Memory B cell (primary cell): ENCODE results near the gene GDF2.
A peak's percentile ranks its signal among the peaks of the same experiment; 100 is the strongest.

ENCODE experiments used
- ATAC-seq: fragments of 150-1000 bp; cut with Tn5 transposase; 2 replicates; pipeline ENCODE4 v1.10.0; 2021; ENCODE audit warnings: low read depth, mild to moderate bottlenecking, moderate library complexity
- DNase-seq, 2 donors: peaks; one replicate each; pipeline ENCODE4 v3.0.0; 2022; ENCODE audit warnings: low spot score in 2 of 2
- H3K27ac Mint-ChIP-seq: one replicate; pipeline ENCODE4 v1.8.0; 2022; ENCODE audit warnings: mild to moderate bottlenecking, moderate library complexity, mixed read lengths
- H3K27me3 Mint-ChIP-seq: one replicate; pipeline ENCODE4 v1.8.0; 2022; ENCODE audit warnings: mixed read lengths
- H3K36me3 Mint-ChIP-seq: one replicate; pipeline ENCODE4 v1.8.0; 2022; ENCODE audit warnings: mild to moderate bottlenecking, mixed read lengths
- H3K4me1 Mint-ChIP-seq: one replicate; pipeline ENCODE4 v1.8.0; 2022; ENCODE audit warnings: mixed read lengths
- H3K4me3 Mint-ChIP-seq: one replicate; pipeline ENCODE4 v1.8.0; 2022; ENCODE audit warnings: mild to moderate bottlenecking, moderate library complexity, mixed read lengths
- H3K9me3 Mint-ChIP-seq: one replicate; pipeline ENCODE4 v1.8.0; 2022; ENCODE audit warnings: mixed read lengths

GDF2 gene

GRCh38 chr10:47298715-47299114, 23.5 kb upstream of the GDF2 start:
- Mint-ChIP-seq H3K36me3 (no peaks in the 10 kb centered on the region), H3K4me3 (no peak overlapping the region), H3K4me1 (peaks cover 3% of the 10 kb centered on the region), H3K27me3 (peaks cover 21% of the 10 kb centered on the region), H3K9me3 (no peaks in the 10 kb centered on the region), H3K27ac (no peak overlapping the region)
- ATAC-seq (no peak), DNase-seq (no peak)

GRCh38 chr10:47299611-47300428, 22.4 kb upstream of the GDF2 start, which contains the start of gene GDF10:
Gene GDF10, plus strand, starts transcription at chr10:47300197. Its CDS starts 455 bp downstream, at chr10:47300652.
- peaks cover 18% of the 10 kb centered on the region for H3K27me3 Mint-ChIP-seq
- DNase-seq (no peak), ATAC-seq (no peak)
- H3K36me3 Mint-ChIP-seq: no peaks in the 10 kb centered on the region
- H3K4me3 Mint-ChIP-seq: peak within 1 kb of the TSS; percentile 39
- no peaks in the 10 kb centered on the region for H3K9me3 Mint-ChIP-seq
- peaks cover 3% of the 10 kb centered on the region for H3K4me1 Mint-ChIP-seq
- H3K27ac Mint-ChIP-seq: no peak within 1 kb of the TSS

GRCh38 chr10:47300429-47300931, 21.8 kb upstream of the GDF2 start:
- H3K4me1 Mint-ChIP-seq: peaks cover 3% of the 10 kb centered on the region
- ATAC-seq: no peak

GRCh38 chr10:47301833-47302232, 20.4 kb upstream of the GDF2 start:
- DNase-seq: no peak
- peaks cover 8% of the 10 kb centered on the region for H3K4me1 Mint-ChIP-seq
- no peaks in the 10 kb centered on the region for H3K9me3 Mint-ChIP-seq
- H3K36me3 Mint-ChIP-seq: no peaks in the 10 kb centered on the region
- no peak overlapping the region for H3K27ac Mint-ChIP-seq
- no peak for ATAC-seq
- H3K27me3 Mint-ChIP-seq: peaks cover 16% of the 10 kb centered on the region
- no peak overlapping the region for H3K4me3 Mint-ChIP-seq

More at GRCh38 chr10:47300429-47300931, 21.8 kb upstream of the GDF2 start:
- Mint-ChIP-seq H3K9me3 (no peaks in the 10 kb centered on the region), H3K27me3 (peaks cover 14% of the 10 kb centered on the region), H3K36me3 (no peaks in the 10 kb centered on the region), H3K4me3 (no peak overlapping the region), H3K27ac (no peak overlapping the region)
- DNase-seq: no peak

- no peak for ATAC-seq
- Mint-ChIP-seq H3K36me3 (no peaks in the 10 kb centered on the region), H3K4me1 (peaks cover 8% of the 10 kb centered on the region), H3K27me3 (peaks cover 17% of the 10 kb centered on the region), H3K4me3 (no peak overlapping the region), H3K9me3 (no peaks in the 10 kb centered on the region), H3K27ac (no peak overlapping the region)
- no peak for DNase-seq
Observed at GRCh38 chr10:47303105-47303504, 19.1 kb upstream of the GDF2 start.

GRCh38 chr10:47303866-47304265, 18.4 kb upstream of the GDF2 start:
- DNase-seq (no peak), ATAC-seq (no peak)
- H3K4me3 Mint-ChIP-seq: no peak overlapping the region
- H3K36me3 Mint-ChIP-seq: no peaks in the 10 kb centered on the region
- peaks cover 8% of the 10 kb centered on the region for H3K4me1 Mint-ChIP-seq
- H3K27me3 Mint-ChIP-seq: peaks cover 17% of the 10 kb centered on the region
- H3K9me3 Mint-ChIP-seq: no peaks in the 10 kb centered on the region
- H3K27ac Mint-ChIP-seq: no peak overlapping the region

- Mint-ChIP-seq H3K27ac (no peak overlapping the region), H3K27me3 (peaks cover 16% of the 10 kb centered on the region), H3K4me1 (peaks cover 8% of the 10 kb centered on the region), H3K9me3 (no peaks in the 10 kb centered on the region), H3K4me3 (no peak overlapping the region), H3K36me3 (no peaks in the 10 kb centered on the region)
- ATAC-seq (no peak), DNase-seq (no peak)
Observed at GRCh38 chr10:47305566-47305965, 16.7 kb upstream of the GDF2 start.

GRCh38 chr10:47306387-47307210, 15.7 kb upstream of the GDF2 start:
- Mint-ChIP-seq H3K4me1 (peaks cover 4% of the 10 kb centered on the region), H3K27ac (peak overlapping the region; percentile 56), H3K9me3 (no peaks in the 10 kb centered on the region), H3K36me3 (no peaks in the 10 kb centered on the region), H3K27me3 (peaks cover 10% of the 10 kb centered on the region), H3K4me3 (no peak overlapping the region)
- DNase-seq (no peak), ATAC-seq (no peak)

GRCh38 chr10:47307381-47307780, 14.9 kb upstream of the GDF2 start:
- H3K9me3 Mint-ChIP-seq: no peaks in the 10 kb centered on the region
- H3K27ac Mint-ChIP-seq: no peak overlapping the region
- no peak for ATAC-seq
- H3K4me3 Mint-ChIP-seq: no peak overlapping the region
- H3K4me1 Mint-ChIP-seq: peaks cover 4% of the 10 kb centered on the region
- no peaks in the 10 kb centered on the region for H3K36me3 Mint-ChIP-seq
- peaks cover 10% of the 10 kb centered on the region for H3K27me3 Mint-ChIP-seq
- no peak for DNase-seq

GRCh38 chr10:47308775-47309174, 13.5 kb upstream of the GDF2 start:
- no peaks in the 10 kb centered on the region for H3K36me3 Mint-ChIP-seq
- ATAC-seq: no peak
- no peak overlapping the region for H3K27ac Mint-ChIP-seq

GRCh38 chr10:47309408-47310089, 12.7 kb upstream of the GDF2 start:
- H3K27me3 Mint-ChIP-seq: peaks cover 6% of the 10 kb centered on the region
- ATAC-seq: no peak

More at GRCh38 chr10:47308775-47309174, 13.5 kb upstream of the GDF2 start:
- DNase-seq: no peak
- Mint-ChIP-seq H3K9me3 (no peaks in the 10 kb centered on the region), H3K27me3 (peaks cover 6% of the 10 kb centered on the region), H3K4me1 (peaks cover 4% of the 10 kb centered on the region), H3K4me3 (no peak overlapping the region)

GRCh38 chr10:47310090-47310505, 12.2 kb upstream of the GDF2 start:
- peaks cover 6% of the 10 kb centered on the region for H3K27me3 Mint-ChIP-seq

More at GRCh38 chr10:47309408-47310089, 12.7 kb upstream of the GDF2 start:
- Mint-ChIP-seq H3K36me3 (no peaks in the 10 kb centered on the region), H3K4me3 (no peak overlapping the region), H3K4me1 (peaks cover 4% of the 10 kb centered on the region), H3K9me3 (no peaks in the 10 kb centered on the region), H3K27ac (no peak overlapping the region)
- no peak for DNase-seq

GRCh38 chr10:47311193-47311931, 10.9 kb upstream of the GDF2 start:
- ATAC-seq (no peak), DNase-seq (no peak)
- H3K27me3 Mint-ChIP-seq: peaks cover 5% of the 10 kb centered on the region
- H3K4me1 Mint-ChIP-seq: peaks cover 3% of the 10 kb centered on the region
- no peaks in the 10 kb centered on the region for H3K9me3 Mint-ChIP-seq
- no peak overlapping the region for H3K4me3 Mint-ChIP-seq
- no peaks in the 10 kb centered on the region for H3K36me3 Mint-ChIP-seq
- no peak overlapping the region for H3K27ac Mint-ChIP-seq

More at GRCh38 chr10:47310090-47310505, 12.2 kb upstream of the GDF2 start:
- Mint-ChIP-seq H3K4me1 (peaks cover 4% of the 10 kb centered on the region), H3K36me3 (no peaks in the 10 kb centered on the region), H3K27ac (no peak overlapping the region), H3K4me3 (no peak overlapping the region), H3K9me3 (no peaks in the 10 kb centered on the region)
- ATAC-seq (no peak), DNase-seq (no peak)
